ENCODE results near the gene ULK4.

ULK4 gene

GRCh38 chr3:41204369-41204768, 757.5 kb downstream of the ULK4 start:
- H3K4me1 ChIP-seq (ENCODE audit: insufficient read depth, low read length) = peaks cover 50% of the 10 kb centered on the region
- no peaks in the 10 kb centered on the region for H3K9me3 ChIP-seq (ENCODE audit: control insufficient read depth, insufficient read depth, low read length)
- no peaks in the 10 kb centered on the region for H3K36me3 ChIP-seq (ENCODE audit: insufficient read depth, low read length)
- no peak overlapping the region for H3K9ac ChIP-seq (ENCODE audit: low read depth, low read length)

GRCh38 chr3:41202834-41203345, 759.0 kb downstream of the ULK4 start:
- Histone ChIP-seq H3K4me1 (ENCODE audit: insufficient read depth, low read length) (peaks cover 47% of the 10 kb centered on the region), H3K9ac (ENCODE audit: low read depth, low read length) (no peak overlapping the region), H3K9me3 (ENCODE audit: control insufficient read depth, insufficient read depth, low read length) (no peaks in the 10 kb centered on the region), H3K36me3 (ENCODE audit: insufficient read depth, low read length) (no peaks in the 10 kb centered on the region)

DNA sequence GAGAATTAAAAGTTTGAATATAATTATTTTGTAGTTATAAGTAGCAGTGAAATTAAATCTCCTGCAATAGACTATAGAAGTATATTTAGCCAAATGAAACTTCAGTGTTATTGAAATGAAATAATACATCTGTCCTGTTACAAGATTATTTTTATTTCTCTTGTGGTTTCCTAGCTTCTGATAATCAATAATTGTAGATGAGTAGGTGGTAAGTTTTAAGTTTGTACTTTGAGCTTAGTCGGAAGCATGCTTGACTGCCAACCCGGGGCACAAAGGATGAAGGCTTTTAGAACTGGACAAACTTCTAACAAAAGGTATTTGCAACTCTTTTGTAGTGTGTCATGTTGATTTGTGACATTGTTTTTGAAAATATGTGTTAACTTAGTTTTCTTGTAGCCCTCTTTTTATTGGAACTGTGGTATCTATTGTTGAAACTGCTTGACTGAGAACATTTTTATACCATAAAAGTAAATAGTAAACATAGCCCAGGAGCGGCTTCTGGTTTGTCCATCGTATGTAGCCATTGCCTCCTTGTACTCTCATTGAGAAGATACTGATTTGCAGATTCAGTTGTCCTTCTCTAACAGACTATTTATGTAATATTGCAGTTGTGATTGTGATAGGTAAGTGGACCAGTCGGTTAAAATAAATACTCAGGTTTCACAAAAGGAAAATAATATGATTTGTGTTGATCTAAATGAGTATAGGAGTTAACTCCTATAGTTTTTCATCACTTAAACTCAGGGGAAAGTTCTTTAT, 759.6 kb downstream of the ULK4 start:
- no peaks in the 10 kb centered on the region for H3K36me3 ChIP-seq (ENCODE audit: insufficient read depth, low read length)
- peak overlapping the region; percentile 24; the same call in 1 of the 2 replicates for H3K9ac ChIP-seq (ENCODE audit: low read depth, low read length)
- no peaks in the 10 kb centered on the region for H3K9me3 ChIP-seq (ENCODE audit: control insufficient read depth, insufficient read depth, low read length)
- peaks cover 41% of the 10 kb centered on the region for H3K4me1 ChIP-seq (ENCODE audit: insufficient read depth, low read length)

GRCh38 chr3:41200669-41201021, 761.3 kb downstream of the ULK4 start:
- H3K9me3 ChIP-seq (ENCODE audit: control insufficient read depth, insufficient read depth, low read length) = no peaks in the 10 kb centered on the region
- peaks cover 25% of the 10 kb centered on the region for H3K4me1 ChIP-seq (ENCODE audit: insufficient read depth, low read length)
- H3K36me3 ChIP-seq (ENCODE audit: insufficient read depth, low read length) = no peaks in the 10 kb centered on the region
- peak overlapping the region; percentile 96 for H3K9ac ChIP-seq (ENCODE audit: low read depth, low read length)

DNA sequence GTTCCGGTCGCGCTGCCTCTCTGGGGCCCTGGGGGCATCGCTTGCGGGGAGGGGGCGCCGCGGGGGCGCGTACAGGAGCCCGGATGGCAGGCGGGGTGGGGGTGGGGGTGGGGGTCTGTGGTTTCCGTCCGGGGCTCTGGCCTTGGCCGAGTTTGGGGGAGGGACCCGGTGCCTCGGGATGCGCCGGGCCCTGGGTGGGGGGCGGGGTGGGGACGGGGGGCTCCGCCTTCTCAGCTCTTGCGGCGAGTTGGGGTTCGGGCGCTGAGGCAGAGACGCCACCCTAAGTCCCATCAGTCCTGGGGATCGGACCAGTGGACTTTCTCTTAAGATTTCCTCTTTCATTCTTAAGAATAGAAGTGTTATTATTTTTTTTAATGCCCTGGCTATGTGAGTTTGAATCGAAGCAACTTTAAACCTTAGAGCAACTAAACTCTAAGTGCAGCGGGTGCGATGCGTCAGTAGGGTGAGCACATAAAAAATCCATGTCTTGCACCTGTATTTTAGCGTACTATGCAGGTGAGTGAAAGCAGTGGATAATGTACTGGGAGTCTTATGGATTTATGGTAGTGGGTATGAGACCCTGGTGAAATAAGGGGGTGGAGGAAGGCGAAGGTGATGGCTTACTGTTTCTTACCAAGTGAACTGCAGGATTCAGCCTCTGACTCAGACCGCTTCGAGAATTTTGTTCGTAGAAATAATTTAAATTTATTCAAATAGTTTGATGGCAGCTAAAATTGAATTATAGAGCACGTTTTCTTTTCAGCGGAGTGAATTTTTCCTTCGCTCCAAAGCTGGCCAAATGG, 761.8 kb downstream of the ULK4 start:
- Histone ChIP-seq H3K9ac (ENCODE audit: low read depth, low read length) (peak overlapping the region; percentile 96), H3K36me3 (ENCODE audit: insufficient read depth, low read length) (no peaks in the 10 kb centered on the region), H3K9me3 (ENCODE audit: control insufficient read depth, insufficient read depth, low read length) (no peaks in the 10 kb centered on the region), H3K4me1 (ENCODE audit: insufficient read depth, low read length) (peaks cover 23% of the 10 kb centered on the region)

- no peaks in the 10 kb centered on the region for H3K36me3 ChIP-seq (ENCODE audit: insufficient read depth, low read length)
- peaks cover 17% of the 10 kb centered on the region for H3K4me1 ChIP-seq (ENCODE audit: insufficient read depth, low read length)
- H3K9ac ChIP-seq (ENCODE audit: low read depth, low read length) = peak within 1 kb of the TSS; percentile 96
- H3K9me3 ChIP-seq (ENCODE audit: control insufficient read depth, insufficient read depth, low read length) = no peaks in the 10 kb centered on the region
Measured at GRCh38 chr3:41198950-41199865, 762.7 kb downstream of the ULK4 start, which contains the start of gene CTNNB1. CTNNB1 (plus strand) TSS chr3:41199505; CDS start chr3:41224069, 24,564 bp downstream.

DNA sequence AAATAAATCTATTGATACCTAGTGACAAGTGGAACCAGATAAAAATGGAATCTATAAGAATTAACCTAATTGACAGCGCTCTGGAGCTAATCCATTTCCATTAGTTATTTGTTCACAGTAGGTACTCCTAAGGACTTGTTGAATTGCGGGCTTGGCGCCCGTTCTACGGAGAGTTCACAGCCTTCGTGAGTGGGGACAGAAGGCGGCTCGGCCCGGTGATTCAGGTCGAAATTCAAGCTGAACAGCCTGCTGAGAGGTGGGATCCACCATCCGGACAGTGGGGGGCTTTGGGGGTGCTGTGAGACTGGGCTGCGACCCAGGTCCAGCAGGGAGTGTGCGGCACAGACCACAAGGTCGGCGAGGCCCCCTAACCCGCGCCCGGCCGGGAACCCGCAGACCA, 763.4 kb downstream of the ULK4 start:
- H3K36me3 ChIP-seq (ENCODE audit: insufficient read depth, low read length) = no peaks in the 10 kb centered on the region
- H3K9ac ChIP-seq (ENCODE audit: low read depth, low read length) = peak overlapping the region; percentile 87

GRCh38 chr3:41198046-41198445, 763.9 kb downstream of the ULK4 start:
- H3K4me1 ChIP-seq (ENCODE audit: insufficient read depth, low read length) = peaks cover 5% of the 10 kb centered on the region; the same call in 1 of the 2 replicates
- peak overlapping the region; percentile 87; the same call in 1 of the 2 replicates for H3K9ac ChIP-seq (ENCODE audit: low read depth, low read length)

More for the DNA sequence above, 763.4 kb downstream of the ULK4 start:
- Histone ChIP-seq H3K9me3 (ENCODE audit: control insufficient read depth, insufficient read depth, low read length) (no peaks in the 10 kb centered on the region), H3K4me1 (ENCODE audit: insufficient read depth, low read length) (peaks cover 10% of the 10 kb centered on the region; the same call in 1 of the 2 replicates)

More at GRCh38 chr3:41198046-41198445, 763.9 kb downstream of the ULK4 start:
- no peaks in the 10 kb centered on the region for H3K36me3 ChIP-seq (ENCODE audit: insufficient read depth, low read length)
- no peaks in the 10 kb centered on the region for H3K9me3 ChIP-seq (ENCODE audit: control insufficient read depth, insufficient read depth, low read length)
